HepG2 (cell line): ENCODE measurements around the gene RALY. TPM values are rescaled to one million over a fixed set of nuclear protein-coding genes. Genes with fewer than 3 reads are reported as not detected.

ENCODE experiments used
- ASH2L ChIP-seq: fragments of 300-600, 200-600 bp; sonication (generic); IDR thresholded peaks from 2 replicates; pipeline ENCODE4 v1.7.0; 2017; ENCODE audit warnings: low read depth, mild to moderate bottlenecking, moderate library complexity, mixed read lengths, low read length; ENCODE audit not compliant: insufficient read length
- CBX2 ChIP-seq, 2 experiments: fragments of 200-600 bp in 1 of 2; sonication (generic); formaldehyde crosslinking in 1 of 2; IDR thresholded peaks; 2 replicates each; pipeline versions ENCODE4 v1.7.0 to v1.8.1; 2018 to 2022; ENCODE audit warnings: low read depth in 2 of 2, low read length in 1 of 2, mild to moderate bottlenecking in 1 of 2, missing genetic modification reagents in 1 of 2
- ELF3 ChIP-seq: IDR thresholded peaks from 2 replicates; pipeline ENCODE4 v1.6.1; 2016; ENCODE audit warnings: missing genetic modification reagents, missing compliant biosample characterization
- FOXK1 ChIP-seq: sonication (generic); formaldehyde crosslinking; IDR thresholded peaks from 2 replicates; pipeline ENCODE4 v1.4.0; 2020; ENCODE audit warnings: low read depth, missing genetic modification reagents, borderline replicate concordance
- GATAD1 ChIP-seq: IDR thresholded peaks from 2 replicates; pipeline ENCODE4 v1.6.1; 2016; ENCODE audit warnings: missing genetic modification reagents, missing compliant biosample characterization
- HMG20B ChIP-seq: conservative IDR thresholded peaks from 2 replicates; pipeline ENCODE4 v1.6.1; 2016; ENCODE audit warnings: missing genetic modification reagents, missing compliant biosample characterization
- KDM2A ChIP-seq: sonication (generic); formaldehyde crosslinking; IDR thresholded peaks from 2 replicates; pipeline ENCODE4 v1.4.0; 2020; ENCODE audit warnings: low read depth, missing genetic modification reagents, borderline replicate concordance
- MED1 ChIP-seq: sonication (generic); formaldehyde crosslinking; IDR thresholded peaks from 2 replicates; pipeline ENCODE4 v1.4.0; 2020; ENCODE audit warnings: missing genetic modification reagents
- NCOA1 ChIP-seq: sonication (generic); formaldehyde crosslinking; IDR thresholded peaks from 2 replicates; pipeline ENCODE4 v1.9.0; 2021; ENCODE audit warnings: missing genetic modification reagents
- SMARCC2 ChIP-seq: fragments of 450-650 bp; IDR thresholded peaks from 2 replicates; pipeline ENCODE4 v1.6.1; 2017; ENCODE audit warnings: antibody characterized with exemption, mild to moderate bottlenecking
- SMC3 ChIP-seq: IDR thresholded peaks from 2 replicates; pipeline ENCODE4 v1.6.1; 2011; ENCODE audit warnings: low read length, improper control_type of control experiment
- SP140L ChIP-seq: sonication (generic); formaldehyde crosslinking; IDR thresholded peaks from 2 replicates; pipeline ENCODE4 v1.4.0; 2020; ENCODE audit warnings: missing genetic modification reagents, borderline replicate concordance
- SP2 ChIP-seq: sonication (generic); formaldehyde crosslinking; IDR thresholded peaks from 2 replicates; pipeline ENCODE4 v1.5.1; 2020; ENCODE audit warnings: mild to moderate bottlenecking, missing genetic modification reagents
- ZFP41 ChIP-seq: sonication (generic); formaldehyde crosslinking; IDR thresholded peaks from 2 replicates; pipeline ENCODE4 v1.4.0; 2020; ENCODE audit warnings: mild to moderate bottlenecking, missing genetic modification reagents, borderline replicate concordance
- ZFP82 ChIP-seq: sonication (generic); formaldehyde crosslinking; IDR thresholded peaks from 2 replicates; pipeline ENCODE4 v1.5.1; 2020; ENCODE audit warnings: mild to moderate bottlenecking, missing genetic modification reagents, borderline replicate concordance
- ZNF567 ChIP-seq: sonication (generic); formaldehyde crosslinking; IDR thresholded peaks from 2 replicates; pipeline ENCODE4 v1.8.1; 2023; ENCODE audit warnings: mild to moderate bottlenecking, missing genetic modification reagents, borderline replicate concordance
- ZNF878 ChIP-seq: sonication (generic); formaldehyde crosslinking; IDR thresholded peaks from 2 replicates; pipeline ENCODE4 v1.8.1; 2023; ENCODE audit warnings: mild to moderate bottlenecking, missing genetic modification reagents, moderate library complexity
- ZSCAN12 ChIP-seq: sonication (generic); formaldehyde crosslinking; IDR thresholded peaks from 2 replicates; pipeline ENCODE4 v1.9.0; 2021; ENCODE audit warnings: mild to moderate bottlenecking, missing genetic modification reagents
- ZSCAN9 ChIP-seq: IDR thresholded peaks from 2 replicates; pipeline ENCODE4 v1.6.1; 2016; ENCODE audit warnings: borderline replicate concordance
- polyA plus RNA-seq, 8 experiments: library from polyadenylated mRNA; depleted of rRNA in 3 of 8; stranded (reverse) in 7 of 8; unstranded in 1 of 8; fragments of >200 nt; fragmentation: Illumina TruSeq in 4 of 8; extraction: Trizol in 4 of 8; gene quantifications; 2 replicates each; pipeline versions ENCODE4 v1.2.1 to v1.2.3, GENCODE V29; 2011 to 2016; ENCODE audit warnings: low read depth in 4 of 8, missing spikeins in 1 of 8, mixed read lengths in 1 of 8; ENCODE audit not compliant: insufficient read depth in 1 of 8
- total RNA-seq, 5 experiments: library from RNA; depleted of rRNA; stranded (reverse); fragments of >200 nt; fragmentation: Illumina TruSeq; extraction: Trizol; gene quantifications; 2 replicates each; pipeline ENCODE4 v1.2.3, GENCODE V29; 2016; ENCODE audit warnings: low read depth in 1 of 5
- TF ChIP-seq, protein P1 (sequence below): IDR thresholded peaks from 2 replicates; pipeline ENCODE4 v1.6.1; 2018; ENCODE audit warnings: missing genetic modification reagents
- TF ChIP-seq, protein P2 (sequence below): sonication (generic); formaldehyde crosslinking; IDR thresholded peaks from 2 replicates; pipeline ENCODE4 v1.4.0; 2020; ENCODE audit warnings: mild to moderate bottlenecking, missing genetic modification reagents

Gene RALY
- total and polyA plus RNA-seq, 2 of the 13 experiments (the other 11 are each of a cell fraction or from before 2014, with no cell fraction given), result 178 to 186 TPM

DNA sequence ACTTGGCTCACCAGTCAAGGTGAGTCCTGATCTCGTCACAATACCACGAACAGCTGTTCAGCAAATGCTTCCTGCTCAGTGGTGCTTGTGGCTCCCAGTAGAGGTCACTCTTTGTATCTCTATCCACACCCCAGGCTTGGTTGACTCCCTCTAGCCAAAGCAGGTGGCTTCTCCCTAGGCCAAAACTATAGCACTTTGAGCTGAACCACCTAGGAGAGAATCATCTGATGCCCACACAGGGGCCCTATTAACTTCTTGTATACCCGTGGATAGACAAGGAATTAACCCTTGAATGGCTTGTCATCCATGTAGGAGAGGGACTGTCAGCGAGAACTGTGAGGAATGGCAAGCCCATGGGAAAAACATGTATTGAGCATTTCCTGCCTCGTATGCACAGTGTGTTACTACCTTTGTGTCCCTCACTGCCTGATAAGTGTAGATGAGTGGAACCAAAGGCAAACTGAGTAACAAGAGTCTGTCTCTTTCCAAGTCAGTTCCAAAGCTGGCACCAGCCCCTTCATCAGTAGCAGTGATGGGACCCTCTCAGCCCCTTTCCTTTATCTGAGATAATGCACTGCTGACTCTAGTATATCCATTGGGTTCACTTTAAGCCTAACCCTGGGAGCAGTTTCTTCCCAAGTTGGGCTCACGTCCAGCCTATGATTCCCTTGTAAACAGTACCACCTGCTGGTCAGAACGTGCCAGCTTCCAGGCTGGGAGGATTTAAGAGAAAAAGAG is 75.8 kb downstream of the RALY start (continued):
- TF ChIP-seq ASH2L, result peak; percentile 54
- 0 out of 2 replicates have a peak, but pooled peaks have one; percentile 39 for TF ChIP-seq ZFP82
- TF ChIP-seq, protein P1, sequence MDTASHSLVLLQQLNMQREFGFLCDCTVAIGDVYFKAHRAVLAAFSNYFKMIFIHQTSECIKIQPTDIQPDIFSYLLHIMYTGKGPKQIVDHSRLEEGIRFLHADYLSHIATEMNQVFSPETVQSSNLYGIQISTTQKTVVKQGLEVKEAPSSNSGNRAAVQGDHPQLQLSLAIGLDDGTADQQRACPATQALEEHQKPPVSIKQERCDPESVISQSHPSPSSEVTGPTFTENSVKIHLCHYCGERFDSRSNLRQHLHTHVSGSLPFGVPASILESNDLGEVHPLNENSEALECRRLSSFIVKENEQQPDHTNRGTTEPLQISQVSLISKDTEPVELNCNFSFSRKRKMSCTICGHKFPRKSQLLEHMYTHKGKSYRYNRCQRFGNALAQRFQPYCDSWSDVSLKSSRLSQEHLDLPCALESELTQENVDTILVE (CRISPR knock-in tag), result peak; percentile 78; the same call in 1 of the 2 replicates
- TF ChIP-seq HMG20B (CRISPR knock-in tag), result 0 out of 2 replicates have a peak, but pooled peaks have one; percentile 24
- TF ChIP-seq ZFP41 (CRISPR knock-in tag), result no peak
- TF ChIP-seq, protein P2, sequence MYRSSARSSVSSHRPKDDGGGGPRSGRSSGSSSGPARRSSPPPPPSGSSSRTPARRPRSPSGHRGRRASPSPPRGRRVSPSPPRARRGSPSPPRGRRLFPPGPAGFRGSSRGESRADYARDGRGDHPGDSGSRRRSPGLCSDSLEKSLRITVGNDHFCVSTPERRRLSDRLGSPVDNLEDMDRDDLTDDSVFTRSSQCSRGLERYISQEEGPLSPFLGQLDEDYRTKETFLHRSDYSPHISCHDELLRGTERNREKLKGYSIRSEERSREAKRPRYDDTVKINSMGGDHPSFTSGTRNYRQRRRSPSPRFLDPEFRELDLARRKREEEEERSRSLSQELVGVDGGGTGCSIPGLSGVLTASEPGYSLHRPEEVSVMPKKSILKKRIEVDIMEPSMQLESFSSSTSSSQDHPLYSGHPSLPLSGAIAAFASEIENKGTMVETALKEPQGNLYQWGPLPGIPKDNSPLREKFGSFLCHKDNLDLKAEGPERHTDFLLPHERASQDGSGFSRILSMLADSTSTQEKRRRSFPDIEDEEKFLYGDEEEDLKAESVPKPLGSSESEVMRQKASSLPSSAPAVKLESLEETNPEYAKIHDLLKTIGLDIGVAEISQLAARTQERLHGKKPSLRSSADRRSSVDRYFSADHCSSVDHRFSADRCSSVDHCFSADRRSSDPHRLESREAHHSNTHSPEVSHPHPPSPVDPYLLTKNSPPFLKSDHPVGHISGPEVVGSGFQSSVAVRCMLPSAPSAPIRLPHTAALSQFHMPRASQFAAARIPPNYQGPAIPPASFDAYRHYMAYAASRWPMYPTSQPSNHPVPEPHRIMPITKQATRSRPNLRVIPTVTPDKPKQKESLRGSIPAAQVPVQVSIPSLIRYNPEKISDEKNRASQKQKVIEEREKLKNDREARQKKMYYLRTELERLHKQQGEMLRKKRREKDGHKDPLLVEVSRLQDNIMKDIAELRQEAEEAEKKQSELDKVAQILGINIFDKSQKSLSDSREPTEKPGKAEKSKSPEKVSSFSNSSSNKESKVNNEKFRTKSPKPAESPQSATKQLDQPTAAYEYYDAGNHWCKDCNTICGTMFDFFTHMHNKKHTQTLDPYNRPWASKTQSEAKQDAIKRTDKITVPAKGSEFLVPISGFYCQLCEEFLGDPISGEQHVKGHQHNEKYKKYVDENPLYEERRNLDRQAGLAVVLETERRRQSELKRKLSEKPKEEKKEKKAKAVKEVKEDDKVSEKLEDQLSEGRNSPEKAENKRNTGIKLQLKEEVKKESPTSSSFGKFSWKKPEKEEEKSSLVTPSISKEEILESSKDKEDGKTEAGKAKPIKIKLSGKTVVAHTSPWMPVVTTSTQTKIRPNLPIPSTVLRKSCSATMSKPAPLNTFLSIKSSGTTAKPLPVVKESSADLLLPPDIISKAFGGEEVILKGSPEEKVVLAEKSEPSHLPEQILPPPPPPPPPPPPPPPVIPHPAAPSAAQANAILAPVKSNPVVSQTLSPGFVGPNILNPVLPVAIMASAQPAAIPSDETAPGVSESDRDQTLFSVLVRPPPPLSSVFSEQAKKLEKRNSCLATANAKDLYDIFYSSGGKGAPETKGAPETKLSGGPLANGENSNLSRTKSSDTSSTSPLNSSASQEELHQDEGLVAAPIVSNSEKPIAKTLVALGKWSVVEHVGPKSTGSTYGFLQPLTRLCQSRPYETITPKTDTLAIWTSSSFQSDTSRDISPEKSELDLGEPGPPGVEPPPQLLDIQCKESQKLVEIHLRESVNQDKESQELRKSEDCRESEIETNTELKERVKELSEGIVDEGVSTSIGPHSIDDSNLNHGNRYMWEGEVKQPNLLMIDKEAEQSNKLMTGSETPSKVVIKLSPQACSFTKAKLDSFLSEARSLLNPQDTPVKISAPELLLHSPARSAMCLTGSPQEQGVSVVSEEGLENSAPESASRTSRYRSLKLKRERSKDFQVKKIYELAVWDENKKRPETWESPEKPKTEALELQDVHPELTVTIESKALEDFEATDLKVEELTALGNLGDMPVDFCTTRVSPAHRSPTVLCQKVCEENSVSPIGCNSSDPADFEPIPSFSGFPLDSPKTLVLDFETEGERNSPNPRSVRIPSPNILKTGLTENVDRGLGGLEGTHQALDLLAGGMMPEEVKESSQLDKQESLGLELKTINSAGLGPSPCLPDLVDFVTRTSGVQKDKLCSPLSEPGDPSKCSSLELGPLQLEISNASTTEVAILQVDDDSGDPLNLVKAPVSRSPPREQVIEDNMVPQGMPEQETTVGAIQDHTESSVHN (CRISPR knock-in tag), result peak; percentile 92; the same call in 1 of the 2 replicates
- 0 out of 2 replicates have a peak, but pooled peaks have one; percentile 29 for TF ChIP-seq KDM2A
- 0 out of 2 replicates have a peak, but pooled peaks have one; percentile 19 for TF ChIP-seq MED1 (CRISPR knock-in tag)
- 0 out of 2 replicates have a peak, but pooled peaks have one; percentile 44 for TF ChIP-seq ZNF567 (CRISPR knock-in tag)
- no peak for TF ChIP-seq ZNF878
- peak; percentile 59; the same call in 1 of the 2 replicates for TF ChIP-seq GATAD1 (CRISPR knock-in tag)
- TF ChIP-seq SMC3, result peak; percentile 99
- TF ChIP-seq ELF3 (CRISPR knock-in tag), result peak; percentile 76
- TF ChIP-seq NCOA1 (CRISPR knock-in tag), result peak; percentile 77; the same call in 1 of the 2 replicates
- TF ChIP-seq ZSCAN9 (CRISPR knock-in tag), result peak; percentile 85; the same call in 1 of the 2 replicates
- no peak for TF ChIP-seq CBX2 (IDR thresholded peaks at IDR 0.05; ENCODE audit: low read depth, low read length)
- TF ChIP-seq CBX2 (CRISPR knock-in tag; IDR thresholded peaks at IDR 0.05; ENCODE audit: low read depth), result no peak
- no peak for TF ChIP-seq SMARCC2
- TF ChIP-seq FOXK1 (CRISPR knock-in tag), result 0 out of 2 replicates have a peak, but pooled peaks have one; percentile 29
- no peak for TF ChIP-seq SP2
- TF ChIP-seq ZSCAN12 (CRISPR knock-in tag), result no peak
- TF ChIP-seq SP140L (CRISPR knock-in tag), result 0 out of 2 replicates have a peak, but pooled peaks have one; percentile 60
